GM12891 (cell line): ENCODE data around the gene ADAMTSL3.

ENCODE experiments used
- DNase-seq: peaks from one replicate; pipeline ENCODE4 v3.0.0; 2011; ENCODE audit warnings: low spot score; ENCODE audit not compliant: insufficient read length
- FAIRE-seq: peaks from 2 replicates; lab custom pipeline; 2011; peaks lifted over from hg19 to GRCh38; lab: Jason Lieb, UNC
- PAX5 ChIP-seq: IDR thresholded peaks from 2 replicates; pipeline ENCODE4 v1.6.1; 2011; ENCODE audit warnings: low read length, moderate library complexity, mild to moderate bottlenecking; ENCODE audit not compliant: insufficient read depth, severe bottlenecking
- POLR2A ChIP-seq: IDR thresholded peaks from 2 replicates; pipeline ENCODE4 v1.6.1; 2011; ENCODE audit warnings: low read depth, low read length, control low read depth
- POLR2AphosphoS5 ChIP-seq: IDR thresholded peaks from 2 replicates; pipeline ENCODE4 v1.6.1; 2011; ENCODE audit warnings: low read depth, low read length, control low read depth
- POU2F2 ChIP-seq: IDR thresholded peaks from 2 replicates; pipeline ENCODE4 v1.6.1; 2011; ENCODE audit warnings: low read depth, mild to moderate bottlenecking, control low read depth, low read length, moderate library complexity
- SPI1 ChIP-seq: IDR thresholded peaks from 2 replicates; pipeline ENCODE4 v1.6.1; 2011; ENCODE audit warnings: low read depth, low read length, control low read depth
- TAF1 ChIP-seq: IDR thresholded peaks from 2 replicates; pipeline ENCODE4 v1.6.1; 2011; ENCODE audit warnings: low read depth, low read length, control low read depth

Gene ADAMTSL3

GRCh38 chr15:83626171-83626802, 27.6 kb upstream of the ADAMTSL3 start:
- FAIRE-seq (no peak), DNase-seq (no peak)
- TF ChIP-seq POU2F2, result no peak
- TF ChIP-seq SPI1, result peak; percentile 15; the same call in 1 of the 2 replicates
- no peak for TF ChIP-seq POLR2AphosphoS5

- no peak for DNase-seq
Observed at GRCh38 chr15:83631534-83631933, 22.4 kb upstream of the ADAMTSL3 start.

DNA sequence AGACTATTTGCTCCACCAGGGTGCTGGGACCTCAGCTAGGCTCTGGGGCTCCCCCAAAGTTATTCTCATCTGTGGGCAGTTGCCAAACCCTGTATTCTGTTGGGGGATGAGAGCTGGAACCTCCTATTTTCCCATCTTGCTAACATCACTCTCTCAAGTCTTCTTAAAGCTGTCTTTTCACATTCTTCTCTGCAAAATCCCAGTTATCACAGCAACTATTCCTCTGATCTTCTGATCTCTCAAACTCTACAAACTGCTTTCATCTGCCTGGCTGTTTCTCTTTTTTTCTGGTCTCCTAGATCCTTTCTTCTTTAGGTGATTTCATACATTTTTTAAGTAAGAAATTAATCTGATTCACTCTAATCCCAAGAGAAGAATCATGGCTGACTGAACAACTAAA, 10.7 kb upstream of the ADAMTSL3 start:
- DNase-seq, result no peak
- FAIRE-seq, result no peak
- TF ChIP-seq POU2F2, result no peak
- no peak for TF ChIP-seq TAF1
- TF ChIP-seq SPI1, result no peak
- no peak for TF ChIP-seq PAX5
- no peak for TF ChIP-seq POLR2AphosphoS5
- no peak for TF ChIP-seq POLR2A

More at GRCh38 chr15:83631534-83631933, 22.4 kb upstream of the ADAMTSL3 start:
- TF ChIP-seq POU2F2 (no peak), POLR2AphosphoS5 (no peak), SPI1 (no peak), PAX5 (no peak), POLR2A (no peak), TAF1 (no peak)
- FAIRE-seq, result no peak

DNA sequence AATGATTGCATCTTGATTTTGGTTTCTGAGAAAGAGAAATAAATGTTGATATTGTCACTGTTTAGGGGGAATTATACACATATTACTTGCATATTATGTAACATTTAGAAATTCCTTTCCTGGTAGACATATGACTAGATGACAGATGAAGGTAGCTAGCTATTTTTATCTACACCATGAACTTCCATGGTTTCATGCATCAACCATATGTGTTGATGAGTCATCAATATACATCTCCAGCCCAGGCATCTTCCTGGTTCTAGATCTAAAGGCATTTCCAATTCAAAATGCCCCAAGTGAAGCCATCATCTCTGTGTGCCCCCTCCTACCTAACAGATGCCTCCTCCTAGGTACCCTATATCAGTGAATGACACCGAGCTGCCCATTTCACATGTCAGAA, 9.5 kb upstream of the ADAMTSL3 start:
- TF ChIP-seq POU2F2 (no peak), PAX5 (no peak)
- DNase-seq, result no peak
- no peak for FAIRE-seq

- no peak for FAIRE-seq
- TF ChIP-seq TAF1, result no peak
- TF ChIP-seq PAX5, result no peak
- no peak for DNase-seq
Observed at GRCh38 chr15:83650831-83651230, 3.1 kb upstream of the ADAMTSL3 start.

GRCh38 chr15:83651541-83651940, 2.4 kb upstream of the ADAMTSL3 start:
- no peak for DNase-seq
- no peak for FAIRE-seq
- TF ChIP-seq SPI1, result no peak
- no peak for TF ChIP-seq PAX5
- TF ChIP-seq POU2F2, result no peak
- TF ChIP-seq POLR2AphosphoS5, result no peak
- no peak for TF ChIP-seq POLR2A
- TF ChIP-seq TAF1, result no peak

DNA sequence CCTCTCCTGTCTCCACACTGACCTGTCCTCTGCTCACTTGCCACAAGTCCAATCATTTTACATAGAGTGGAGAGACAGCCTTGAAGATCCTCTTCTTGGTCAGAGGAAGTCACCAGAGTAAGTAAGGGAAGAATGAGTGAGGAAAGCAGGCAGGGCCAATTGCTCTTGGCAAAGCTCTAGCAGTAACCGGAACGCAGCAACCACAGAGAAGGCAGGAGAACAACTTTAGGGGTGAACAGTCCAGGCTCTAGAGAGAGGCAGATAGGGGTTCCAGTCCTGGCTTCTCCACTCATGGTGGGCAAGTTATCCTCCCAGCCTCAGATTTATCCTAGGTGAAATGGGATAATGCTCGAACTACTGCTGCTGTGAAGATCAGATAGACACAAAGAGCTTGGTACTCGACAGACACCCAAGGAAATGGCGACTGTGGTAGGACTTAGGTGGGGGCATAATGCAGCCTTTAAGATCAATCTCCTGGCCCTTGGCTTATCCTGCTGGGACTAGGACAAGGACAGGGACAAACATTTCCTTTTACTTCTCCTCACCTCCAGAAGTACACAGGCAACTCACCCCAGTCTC, 1.2 kb upstream of the ADAMTSL3 start:
- no peak for DNase-seq
- FAIRE-seq, result no peak
- TF ChIP-seq PAX5 (no peak), POLR2A (no peak), SPI1 (no peak), POLR2AphosphoS5 (no peak), POU2F2 (no peak), TAF1 (no peak)

DNA sequence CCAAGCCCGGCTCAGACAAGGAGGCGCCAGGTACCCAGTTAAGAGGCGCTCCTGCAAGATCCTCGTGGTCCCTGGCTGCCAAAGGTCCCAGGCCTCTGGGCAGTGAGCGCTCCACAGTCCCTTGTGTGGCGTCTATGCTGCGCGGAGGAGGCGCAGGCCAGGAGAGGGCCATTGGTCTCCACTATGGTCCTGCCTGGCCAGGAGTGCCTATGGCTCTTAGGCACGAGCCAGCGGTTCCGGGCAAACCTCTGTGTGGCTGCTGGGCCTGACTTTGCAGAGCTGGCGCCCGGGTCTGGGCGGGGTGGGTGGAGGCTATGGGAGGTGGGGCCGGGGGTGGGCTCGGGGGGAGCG, 660 bp upstream of the ADAMTSL3 start:
- FAIRE-seq, result no peak
- no peak for DNase-seq
- TF ChIP-seq POLR2A, result no peak
- no peak for TF ChIP-seq POLR2AphosphoS5
- no peak for TF ChIP-seq SPI1

GRCh38 chr15:83654379-83655236, 685 bp downstream of the ADAMTSL3 start:
- DNase-seq, result no peak
- FAIRE-seq, result no peak

GRCh38 chr15:83655237-83655616, 1.3 kb downstream of the ADAMTSL3 start:
- no peak for FAIRE-seq
- no peak for DNase-seq
- TF ChIP-seq TAF1, result no peak
- no peak for TF ChIP-seq PAX5
- TF ChIP-seq SPI1, result no peak
- TF ChIP-seq POLR2A, result no peak
- TF ChIP-seq POU2F2, result no peak
- no peak for TF ChIP-seq POLR2AphosphoS5

More at GRCh38 chr15:83654379-83655236, 685 bp downstream of the ADAMTSL3 start:
- TF ChIP-seq POU2F2 (no peak), PAX5 (no peak), POLR2AphosphoS5 (no peak), TAF1 (no peak), POLR2A (no peak), SPI1 (no peak)
